NK-92 (cell line): Measurements from ENCODE around the gene TMEM60.
"Not testable (repeated sequence)": the region's sequence is repeated elsewhere in the genome, so short reads cannot be mapped to it uniquely, and the experiment has no call there.

ENCODE experiments used
- DNase-seq: peaks from one replicate; lab custom pipeline; 2025; ENCODE audit not compliant: unreplicated experiment; lab: John Stamatoyannopoulos, UW

Gene TMEM60

GRCh38 chr7:77812290-77812685 lies 14.1 kb upstream of the TMEM60 start:
- no peak for DNase-seq

DNA sequence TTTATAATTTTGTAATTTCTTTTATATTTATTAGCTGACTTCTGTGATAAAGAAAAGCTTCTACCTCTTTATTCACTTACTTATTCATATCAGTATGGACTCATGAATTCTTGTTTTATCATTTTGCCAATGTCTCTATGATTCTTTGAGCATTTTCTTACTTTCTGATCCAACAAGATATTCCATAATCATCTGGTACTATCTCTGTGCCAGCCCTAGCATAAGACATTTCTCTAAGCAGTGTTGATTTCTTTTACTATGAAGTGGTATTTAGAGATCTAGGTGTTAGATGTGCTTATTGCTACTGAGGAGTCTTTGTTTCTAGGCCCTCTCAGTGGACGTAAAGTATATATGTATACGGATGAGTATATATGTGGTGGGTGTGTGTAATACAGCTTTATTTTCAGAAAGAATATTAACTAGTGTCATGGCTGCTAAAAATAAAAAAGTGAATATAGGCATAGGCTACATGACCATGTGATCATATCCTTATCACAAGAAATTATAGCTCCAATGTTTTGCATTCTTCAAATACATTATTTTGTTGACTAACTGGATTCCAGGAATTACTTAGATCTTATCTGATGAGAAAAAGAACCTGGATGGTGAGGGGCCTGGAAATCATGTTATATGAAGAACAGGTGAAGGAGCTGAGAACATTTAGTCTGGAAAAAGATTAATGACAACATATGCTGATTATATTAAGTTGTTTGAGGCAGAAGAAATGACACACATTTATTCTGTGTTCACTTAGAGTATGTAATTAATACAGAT lies 13.5 kb upstream of the TMEM60 start:
- no peak for DNase-seq

DNA sequence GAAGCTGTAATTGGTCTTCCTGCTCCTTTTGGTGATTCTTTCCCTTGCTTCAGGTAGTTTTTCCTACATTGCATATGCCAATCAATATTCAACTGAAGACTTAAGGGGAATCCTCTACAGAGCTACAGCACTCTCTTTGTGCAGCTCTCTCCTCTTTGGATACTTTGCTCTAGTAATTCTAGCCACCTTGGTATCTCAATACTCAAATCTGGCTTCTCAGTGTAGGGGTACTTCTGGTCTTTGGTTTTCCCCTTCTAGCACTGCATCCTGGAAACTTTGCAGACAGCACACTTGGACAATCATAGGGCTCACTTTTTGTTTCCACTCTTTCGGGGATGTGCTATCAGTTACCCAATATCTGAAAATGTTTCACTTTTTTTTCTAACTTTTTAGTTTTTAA lies 10.3 kb upstream of the TMEM60 start:
- no peak for DNase-seq

DNA sequence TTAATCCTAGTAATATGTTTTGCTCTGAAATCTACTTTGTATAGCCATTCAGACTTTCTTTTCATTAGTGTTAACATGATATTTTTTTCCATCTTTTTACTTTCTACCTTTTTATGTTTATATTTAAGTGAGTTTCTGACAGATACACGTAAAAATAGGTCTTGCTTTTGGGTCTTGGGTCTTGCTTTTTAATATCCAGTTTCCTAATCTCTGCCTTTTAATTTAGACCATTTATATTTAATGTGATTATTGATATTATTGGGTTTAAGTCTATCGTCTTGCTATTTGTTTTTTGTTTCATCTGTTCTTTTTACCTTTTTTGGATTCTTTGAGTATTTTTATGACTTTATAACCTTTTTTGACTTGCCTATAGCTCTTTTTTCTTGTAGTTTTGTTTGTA lies 8.2 kb upstream of the TMEM60 start:
- DNase-seq = no peak

- no peak for DNase-seq
Measured at GRCh38 chr7:77802557-77803405, 4.5 kb upstream of the TMEM60 start.

GRCh38 chr7:77800730-77801129 lies 2.5 kb upstream of the TMEM60 start:
- no peak for DNase-seq

- no peak for DNase-seq
Measured at GRCh38 chr7:77800158-77800557, 1.9 kb upstream of the TMEM60 start.

DNA sequence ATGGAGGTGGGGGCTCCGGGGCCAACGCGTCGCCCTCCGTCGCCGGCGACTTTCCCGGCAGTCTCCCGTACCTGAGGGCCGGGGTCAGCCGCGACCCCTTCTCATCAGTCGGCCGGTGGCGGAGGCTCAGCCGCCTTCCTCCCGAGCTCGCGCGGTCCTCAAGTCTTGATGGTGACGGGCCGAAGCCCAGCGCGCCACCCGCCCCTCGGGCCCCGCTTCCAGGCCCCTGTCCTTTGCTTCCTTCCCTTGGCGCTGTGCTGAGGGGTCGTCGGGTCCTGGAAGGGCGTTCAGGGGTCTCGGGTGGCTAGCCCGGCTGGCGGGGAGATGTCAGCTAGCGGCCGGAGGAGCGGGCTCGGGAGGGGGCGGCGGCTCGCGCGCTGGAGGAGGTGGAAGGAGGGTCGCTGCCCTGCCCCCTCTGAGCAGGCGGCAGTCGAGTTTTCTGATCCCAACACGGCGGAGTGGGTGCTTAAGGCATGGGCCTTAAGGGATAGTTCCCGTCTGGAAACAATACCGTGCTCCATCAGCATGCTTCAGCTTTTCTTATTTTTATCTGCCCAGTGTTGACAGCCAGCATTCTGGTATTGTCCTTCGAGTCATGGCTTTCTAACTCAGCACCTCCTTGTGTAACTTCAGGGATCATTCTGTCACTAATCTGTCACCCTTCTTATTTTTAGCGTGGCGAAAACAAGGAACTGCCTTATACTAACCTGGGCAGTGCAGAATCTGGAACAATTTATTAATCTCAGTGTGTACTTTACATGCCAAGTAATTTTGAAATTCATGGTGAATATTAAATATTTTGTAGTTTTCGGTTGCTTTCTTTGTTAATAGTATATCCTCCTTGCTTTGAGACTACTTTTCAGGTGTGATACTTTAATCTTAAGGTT lies 1.1 kb upstream of the TMEM60 start:
- DNase-seq = no peak

- DNase-seq = no peak
Measured at GRCh38 chr7:77797734-77798393, 370 bp downstream of the TMEM60 start.

DNA sequence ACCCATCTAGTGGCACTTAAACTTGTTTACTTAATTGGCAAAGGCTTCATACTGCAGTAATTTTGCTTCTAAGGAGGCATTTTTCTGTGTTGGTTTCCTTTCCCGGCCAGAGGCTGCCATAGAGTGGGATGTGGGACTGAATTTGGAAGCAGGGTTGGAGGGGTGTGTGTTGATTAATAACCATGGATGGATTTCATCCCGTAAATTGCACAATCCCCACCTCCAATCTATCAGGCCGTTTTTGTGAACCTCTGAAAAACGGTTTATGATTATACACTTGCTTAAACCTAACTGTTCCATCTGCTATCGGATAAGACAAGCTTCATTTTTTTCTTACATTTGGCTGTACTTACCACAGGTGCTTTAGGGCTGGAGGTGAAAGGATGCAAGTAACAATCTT lies 1.3 kb downstream of the TMEM60 start:
- no peak for DNase-seq

DNA sequence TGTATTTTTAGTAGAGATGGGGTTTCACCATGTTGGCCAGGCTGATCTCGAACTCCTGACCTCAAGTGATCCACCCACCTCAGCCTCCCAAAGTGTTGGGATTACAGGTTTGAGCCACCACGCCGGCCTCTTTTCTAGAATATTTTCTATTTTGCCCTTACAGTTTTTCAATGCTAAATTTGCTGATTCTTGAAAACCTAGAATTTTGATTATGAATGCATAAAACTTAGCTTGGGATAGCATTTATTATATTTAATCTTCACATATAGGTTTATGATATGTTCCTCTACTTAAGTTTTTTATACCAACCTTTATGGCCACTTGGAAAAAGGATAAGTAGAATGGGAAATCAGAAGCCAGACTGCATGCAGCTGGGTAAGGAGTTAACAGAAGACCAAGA lies 2.1 kb downstream of the TMEM60 start:
- DNase-seq = no peak

GRCh38 chr7:77794000-77794399 lies 4.2 kb downstream of the TMEM60 start:
- no peak for DNase-seq

DNA sequence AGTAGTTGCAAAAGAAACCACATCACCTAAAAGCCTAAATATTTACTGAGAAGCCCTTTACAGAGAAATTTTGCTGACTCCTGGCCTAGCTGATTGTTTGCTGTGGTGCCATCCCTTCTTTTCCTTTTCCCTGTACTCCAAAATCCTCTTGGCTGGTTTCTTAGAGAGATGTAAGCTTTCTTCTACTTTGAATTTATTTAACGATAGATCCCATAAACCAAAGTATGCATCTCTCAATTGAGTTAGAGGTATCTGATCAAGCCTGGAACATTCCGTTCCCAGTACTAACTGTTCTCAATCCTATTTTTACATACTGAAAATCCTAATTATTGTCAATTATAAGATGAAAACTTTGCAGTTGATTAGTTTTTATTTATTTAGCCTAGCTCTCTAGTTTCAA lies 6.3 kb downstream of the TMEM60 start:
- no peak for DNase-seq

DNA sequence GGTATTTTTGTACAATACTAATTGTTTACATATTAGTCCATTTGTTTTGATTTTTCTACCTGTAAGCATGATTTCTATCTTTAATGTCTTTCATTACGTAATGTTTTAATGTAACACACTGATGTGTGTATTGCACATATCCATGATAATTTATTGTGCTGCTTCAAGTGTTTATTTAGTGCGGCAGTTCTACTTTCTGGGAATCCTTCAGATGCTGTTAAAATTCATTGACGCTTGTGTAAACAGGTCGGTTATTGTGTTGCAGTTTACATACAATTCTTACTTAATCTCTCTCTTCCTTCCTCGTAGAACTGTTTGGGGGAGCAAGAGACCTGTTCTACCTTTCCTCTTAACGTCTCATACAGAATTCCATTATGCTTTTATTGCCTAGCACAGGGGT lies 6.9 kb downstream of the TMEM60 start:
- no peak for DNase-seq

- DNase-seq = no peak
Measured at GRCh38 chr7:77788327-77788902, 9.8 kb downstream of the TMEM60 start.

DNA sequence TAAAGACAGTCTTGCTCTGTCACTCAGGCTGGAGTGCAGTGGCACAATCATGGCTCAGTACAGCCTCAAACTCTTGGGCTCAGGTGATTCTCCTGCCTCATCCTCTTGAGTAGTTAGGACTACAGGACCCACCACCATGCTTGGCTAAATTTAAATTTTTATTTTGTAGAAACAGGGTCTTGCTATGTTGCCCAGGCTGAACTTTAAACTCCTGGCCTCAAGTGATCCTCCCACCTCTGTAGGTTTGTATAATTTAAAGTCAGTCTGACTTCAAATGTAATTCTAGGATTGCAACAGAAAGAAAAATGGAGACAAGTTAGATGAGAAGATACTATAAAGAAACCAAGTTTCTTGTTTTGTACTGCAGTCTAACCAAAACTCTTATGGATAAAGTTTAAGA lies 11.5 kb downstream of the TMEM60 start:
- no peak for DNase-seq

DNA sequence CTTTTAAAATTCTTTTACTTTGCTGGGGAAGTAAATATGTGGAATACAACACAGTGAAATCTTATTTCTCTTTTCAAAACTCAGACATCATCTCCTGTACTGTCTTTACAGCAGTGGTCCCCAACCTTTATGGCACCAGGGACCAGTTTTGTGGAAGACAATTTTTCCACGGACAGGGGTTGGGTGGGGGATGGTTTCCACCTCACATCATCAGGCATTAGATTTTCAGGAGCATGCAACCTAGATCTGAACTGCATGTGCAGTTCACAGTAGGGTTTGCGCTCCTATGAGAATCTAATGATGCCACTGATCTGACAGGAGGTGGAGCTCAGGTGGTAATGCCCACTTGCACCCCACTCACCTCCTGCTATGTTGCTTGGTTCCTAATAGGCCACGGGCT lies 12.2 kb downstream of the TMEM60 start:
- no peak for DNase-seq

GRCh38 chr7:77784426-77784825 lies 13.8 kb downstream of the TMEM60 start:
- DNase-seq = not testable (repeated sequence)

- DNase-seq = no peak
Measured at GRCh38 chr7:77783545-77783944, 14.7 kb downstream of the TMEM60 start.

DNA sequence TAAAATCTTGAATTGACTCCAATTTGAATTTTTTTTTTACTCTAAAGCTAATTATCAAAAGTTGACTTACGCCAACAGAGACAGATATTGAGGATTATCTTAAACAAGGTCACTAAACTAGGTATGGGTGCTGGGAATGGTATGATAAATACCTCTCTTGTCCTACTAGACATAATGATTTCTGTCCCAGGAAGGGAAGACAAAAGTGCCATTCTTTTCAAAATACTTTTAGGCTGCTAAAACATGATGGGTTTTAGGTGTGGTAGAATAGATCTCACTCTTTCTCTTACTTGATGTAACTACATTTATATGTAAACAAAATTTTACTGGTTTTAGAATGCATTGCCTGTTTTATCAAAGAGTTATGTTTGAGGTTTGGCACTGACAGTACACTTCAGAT lies 15.1 kb downstream of the TMEM60 start:
- no peak for DNase-seq

- DNase-seq = no peak
Measured at GRCh38 chr7:77782383-77782782, 15.9 kb downstream of the TMEM60 start.
